GM18870 (cell line): Measurements from ENCODE around the gene ST6GALNAC2.
"Not testable (repeated sequence)": the region's sequence is repeated elsewhere in the genome, so short reads cannot be mapped to it uniquely, and the experiment has no call there.

Experiments used
- ATAC-seq: cut with Tn5 transposase; IDR thresholded peaks from one replicate; pipeline ENCODE4 v1.9.1; 2021; ENCODE audit warnings: moderate library complexity; ENCODE audit not compliant: unreplicated experiment

The ST6GALNAC2 gene

GRCh38 chr17:76570877-76571471 is 14.7 kb downstream of the ST6GALNAC2 start:
- no peak for ATAC-seq

- ATAC-seq = no peak
Measured at GRCh38 chr17:76570457-76570856, 15.2 kb downstream of the ST6GALNAC2 start.

- no peak for ATAC-seq
Measured at GRCh38 chr17:76569607-76570279, 15.9 kb downstream of the ST6GALNAC2 start.

- no peak for ATAC-seq
Measured at GRCh38 chr17:76568811-76569221, 16.8 kb downstream of the ST6GALNAC2 start.

- no peak for ATAC-seq
Measured at GRCh38 chr17:76567634-76568432, 17.8 kb downstream of the ST6GALNAC2 start.

GRCh38 chr17:76566988-76567431 is 18.6 kb downstream of the ST6GALNAC2 start:
- ATAC-seq = no peak

- ATAC-seq = no peak
Measured at GRCh38 chr17:76566613-76566943, 19.1 kb downstream of the ST6GALNAC2 start.

GRCh38 chr17:76565728-76566612 is 19.7 kb downstream of the ST6GALNAC2 start:
- ATAC-seq = no peak

GRCh38 chr17:76564991-76565727 is 20.5 kb downstream of the ST6GALNAC2 start:
- not testable (repeated sequence) for ATAC-seq

GRCh38 chr17:76563359-76563758 is 22.3 kb downstream of the ST6GALNAC2 start:
- ATAC-seq = not testable (repeated sequence)

GRCh38 chr17:76562734-76563148 is 22.9 kb downstream of the ST6GALNAC2 start:
- ATAC-seq = no peak

GRCh38 chr17:76561799-76562268 is 23.8 kb downstream of the ST6GALNAC2 start:
- no peak for ATAC-seq

GRCh38 chr17:76561332-76561731 is 24.3 kb downstream of the ST6GALNAC2 start:
- no peak for ATAC-seq

GRCh38 chr17:76560877-76561221 is 24.8 kb downstream of the ST6GALNAC2 start:
- no peak for ATAC-seq

GRCh38 chr17:76560036-76560876 is 25.4 kb downstream of the ST6GALNAC2 start:
- ATAC-seq = no peak

- ATAC-seq = not testable (repeated sequence)
Measured at GRCh38 chr17:76559460-76559859, 26.2 kb downstream of the ST6GALNAC2 start.

- ATAC-seq = no peak
Measured at GRCh38 chr17:76558198-76559095, 27.2 kb downstream of the ST6GALNAC2 start.
